Caco-2 (cell line): ENCODE data around the gene SUMF1. TPM values are rescaled to one million over a fixed set of nuclear protein-coding genes. Genes with fewer than 3 reads are reported as not detected.

Source experiments
- BruUV-seq: library from RNA; stranded (reverse); fragments of 400-500 nt; replicated peaks from 2 replicates; lab custom pipeline; 2021; lab: Mats Ljungman, UMichigan
- CTCF ChIA-PET: fragments of 300-600 bp; sonication (Branson Sonifier 250); formaldehyde crosslinking; loops from one replicate; lab custom pipeline; 2022; ENCODE audit warnings: antibody characterized with exemption; lab: Charles Lee
- POLR2A ChIA-PET: fragments of 300-600 bp; sonication (Branson Sonifier 250); formaldehyde crosslinking; loops from one replicate; lab custom pipeline; 2022; ENCODE audit warnings: antibody characterized with exemption; lab: Charles Lee
- DNase-seq, 2 experiments: peaks; one replicate each; pipeline versions ENCODE4 v3.0.0 to v3.0.0-alpha.2; 2020 to 2022
- H3K27me3 ChIP-seq: replicated peaks from 2 replicates; pipeline ENCODE4 v1.6.0; 2011; ENCODE audit warnings: low read length; ENCODE audit not compliant: control insufficient read depth, insufficient read depth
- H3K36me3 ChIP-seq: 2 replicates; pipeline ENCODE4 v1.5.1; 2011; ENCODE audit warnings: low read length; ENCODE audit not compliant: control insufficient read depth, insufficient read depth
- H3K4me1 ChIP-seq: fragments of 250-450 bp; sonication (Bioruptor Pico); 2 replicates; pipeline ENCODE4 v1.5.1; 2020; ENCODE audit warnings: mild to moderate bottlenecking
- H3K4me3 ChIP-seq: 2 replicates; pipeline ENCODE4 v1.5.1; 2011; ENCODE audit warnings: low read depth, mild to moderate bottlenecking, control low read depth, low read length
- H3K9me3 ChIP-seq: fragments of 250-450 bp; sonication (Bioruptor Pico); 2 replicates; pipeline ENCODE4 v1.5.1; 2020; ENCODE audit warnings: mild to moderate bottlenecking, moderate library complexity
- H3K27ac Mint-ChIP-seq: one replicate; pipeline ENCODE4 v1.8.0; 2022; ENCODE audit warnings: mixed read lengths; ENCODE audit not compliant: unreplicated experiment
- H3K27me3 Mint-ChIP-seq: one replicate; pipeline ENCODE4 v1.8.0; 2022; ENCODE audit warnings: mixed read lengths; ENCODE audit not compliant: insufficient read depth, unreplicated experiment
- H3K36me3 Mint-ChIP-seq: one replicate; pipeline ENCODE4 v1.8.0; 2022; ENCODE audit warnings: mild to moderate bottlenecking, mixed read lengths; ENCODE audit not compliant: insufficient read depth, unreplicated experiment
- H3K4me1 Mint-ChIP-seq: one replicate; pipeline ENCODE4 v1.8.0; 2022; ENCODE audit warnings: low read depth, mixed read lengths; ENCODE audit not compliant: unreplicated experiment
- H3K4me3 Mint-ChIP-seq: one replicate; pipeline ENCODE4 v1.8.0; 2022; ENCODE audit warnings: mild to moderate bottlenecking, moderate library complexity, mixed read lengths; ENCODE audit not compliant: unreplicated experiment
- H3K9me3 Mint-ChIP-seq: one replicate; pipeline ENCODE4 v1.8.0; 2022; ENCODE audit warnings: mixed read lengths; ENCODE audit not compliant: unreplicated experiment
- intact Hi-C: fragments of 100-400 bp; cut with micrococcal nuclease; formaldehyde crosslinking; loops from one replicate; pipeline ENCODE4 v1.10.0; 2022; ENCODE audit not compliant: unreplicated experiment
- total RNA-seq: library from RNA; stranded (reverse); gene quantifications from 2 replicates; pipeline ENCODE4 v1.2.3, GENCODE V29; 2022
- TF ChIP-seq, protein P1 (sequence below), 2 experiments: fragments of 200-600 bp in 1 of 2; IDR thresholded peaks; 1 replicate in 1 of 2; 2 replicates in 1 of 2; pipeline versions ENCODE4 v1.5.1 to v1.8.0; 2011 to 2022; ENCODE audit warnings: antibody characterized with exemption in 1 of 2, control low read depth in 1 of 2, inconsistent platforms in 1 of 2, low read depth in 1 of 2, low read length in 1 of 2, mild to moderate bottlenecking in 1 of 2, moderate library complexity in 1 of 2; ENCODE audit not compliant: insufficient read depth in 1 of 2, severe bottlenecking in 1 of 2, unreplicated experiment in 1 of 2

SUMF1 gene
- total RNA-seq, 1 experiment from 2014 or later: 24.4 TPM

DNA sequence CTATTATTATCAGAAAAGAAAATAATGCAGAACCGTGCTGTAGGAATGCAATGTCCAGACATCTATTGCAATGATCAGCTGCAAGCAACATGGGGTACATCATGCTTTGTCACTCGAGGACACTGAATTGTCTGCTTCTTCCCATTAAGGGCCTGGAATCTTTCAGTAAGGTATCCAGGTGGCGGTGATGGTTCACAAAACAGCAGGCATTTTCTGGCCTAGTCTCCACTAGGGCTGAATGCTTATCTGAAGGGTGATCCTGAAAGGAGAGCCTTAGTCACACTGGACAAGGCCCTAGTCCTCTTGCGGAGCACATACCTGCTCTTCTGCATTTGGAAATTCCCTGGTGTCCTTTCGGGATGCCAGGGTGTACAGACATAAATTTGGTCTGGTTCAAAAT, 47.3 kb upstream of the SUMF1 start:
- intact Hi-C loops: no loop called here
- DNase-seq: no peak
- BruUV-seq: no TSS peak
- Histone ChIP-seq H3K36me3 (no peaks in the 10 kb centered on the region), H3K9me3 (no peaks in the 10 kb centered on the region), H3K4me1 (no peaks in the 10 kb centered on the region), H3K4me3 (no peak overlapping the region), H3K27me3 (no peaks in the 10 kb centered on the region)
- H3K27me3 Mint-ChIP-seq: no peaks in the 10 kb centered on the region
- no peaks in the 10 kb centered on the region for H3K9me3 Mint-ChIP-seq
- no peaks in the 10 kb centered on the region for H3K36me3 Mint-ChIP-seq
- POLR2A ChIA-PET: no interaction called here
- TF ChIP-seq, protein P1, sequence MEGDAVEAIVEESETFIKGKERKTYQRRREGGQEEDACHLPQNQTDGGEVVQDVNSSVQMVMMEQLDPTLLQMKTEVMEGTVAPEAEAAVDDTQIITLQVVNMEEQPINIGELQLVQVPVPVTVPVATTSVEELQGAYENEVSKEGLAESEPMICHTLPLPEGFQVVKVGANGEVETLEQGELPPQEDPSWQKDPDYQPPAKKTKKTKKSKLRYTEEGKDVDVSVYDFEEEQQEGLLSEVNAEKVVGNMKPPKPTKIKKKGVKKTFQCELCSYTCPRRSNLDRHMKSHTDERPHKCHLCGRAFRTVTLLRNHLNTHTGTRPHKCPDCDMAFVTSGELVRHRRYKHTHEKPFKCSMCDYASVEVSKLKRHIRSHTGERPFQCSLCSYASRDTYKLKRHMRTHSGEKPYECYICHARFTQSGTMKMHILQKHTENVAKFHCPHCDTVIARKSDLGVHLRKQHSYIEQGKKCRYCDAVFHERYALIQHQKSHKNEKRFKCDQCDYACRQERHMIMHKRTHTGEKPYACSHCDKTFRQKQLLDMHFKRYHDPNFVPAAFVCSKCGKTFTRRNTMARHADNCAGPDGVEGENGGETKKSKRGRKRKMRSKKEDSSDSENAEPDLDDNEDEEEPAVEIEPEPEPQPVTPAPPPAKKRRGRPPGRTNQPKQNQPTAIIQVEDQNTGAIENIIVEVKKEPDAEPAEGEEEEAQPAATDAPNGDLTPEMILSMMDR (IDR thresholded peaks at IDR 0.05; ENCODE audit: insufficient read depth in 1 of 2, low read depth in 1 of 2, low read length in 1 of 2, severe bottlenecking in 1 of 2, unreplicated experiment in 1 of 2): no peak
- H3K4me1 Mint-ChIP-seq: no peaks in the 10 kb centered on the region
- H3K4me3 Mint-ChIP-seq: no peak overlapping the region
- CTCF ChIA-PET: no interaction called here
- H3K27ac Mint-ChIP-seq: no peak overlapping the region

DNA sequence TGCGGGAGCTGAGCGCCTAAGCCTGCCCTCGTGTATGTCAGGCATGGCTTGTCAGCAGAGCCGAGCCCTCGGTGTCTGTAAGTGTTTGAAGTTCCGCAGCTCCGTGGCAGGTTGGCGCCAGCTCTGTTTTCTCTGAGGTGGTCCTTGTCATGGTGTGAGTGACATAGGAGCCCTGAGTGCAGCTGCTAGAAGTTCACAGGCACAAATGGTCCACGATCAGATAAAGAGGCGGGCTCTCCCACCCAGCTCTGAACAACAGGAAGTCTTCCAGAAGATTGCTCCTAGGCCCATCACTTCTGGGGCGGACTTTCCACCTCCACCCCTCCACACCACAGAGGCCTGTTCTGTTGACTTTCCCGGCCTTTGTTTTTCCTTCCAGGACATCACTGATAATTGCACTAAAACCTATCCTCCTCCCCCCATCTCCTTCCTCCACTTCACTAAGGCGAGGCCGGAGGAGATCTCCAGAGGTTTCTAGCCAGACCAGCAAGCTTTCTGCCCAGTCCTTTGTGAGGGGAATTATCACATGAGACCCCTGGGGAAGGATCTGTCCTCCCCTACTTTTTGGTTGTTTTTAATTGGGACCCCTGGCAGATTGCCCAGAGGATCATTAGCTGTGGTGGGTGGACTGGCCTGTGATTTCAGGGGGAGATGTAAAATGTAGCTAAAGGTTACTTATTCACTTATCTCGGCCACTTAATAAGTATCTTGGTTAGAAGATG, 46.0 kb upstream of the SUMF1 start:
- POLR2A ChIA-PET: no interaction called here
- no TSS peak for BruUV-seq
- DNase-seq: no peak
- no peaks in the 10 kb centered on the region for H3K4me1 ChIP-seq
- Mint-ChIP-seq H3K4me3 (no peak overlapping the region), H3K9me3 (no peaks in the 10 kb centered on the region), H3K4me1 (no peaks in the 10 kb centered on the region), H3K27me3 (no peaks in the 10 kb centered on the region), H3K27ac (no peak overlapping the region), H3K36me3 (no peaks in the 10 kb centered on the region)
- no peaks in the 10 kb centered on the region for H3K36me3 ChIP-seq
- no peaks in the 10 kb centered on the region for H3K9me3 ChIP-seq
- TF ChIP-seq, protein P1 (IDR thresholded peaks at IDR 0.05; ENCODE audit: insufficient read depth in 1 of 2, low read depth in 1 of 2, low read length in 1 of 2, severe bottlenecking in 1 of 2, unreplicated experiment in 1 of 2): no peak
- intact Hi-C loops: no loop called here
- H3K27me3 ChIP-seq: no peaks in the 10 kb centered on the region
- CTCF ChIA-PET: interaction anchor here (0.6 kb wide), 1 partner anchor 511 kb away, joined by 3 read pairs; no protein-coding TSS in a partner anchor
- H3K4me3 ChIP-seq: no peak overlapping the region

GRCh38 chr3:4511491-4512262, 44.6 kb upstream of the SUMF1 start:
- Mint-ChIP-seq H3K36me3 (no peaks in the 10 kb centered on the region), H3K4me3 (no peak overlapping the region), H3K9me3 (no peaks in the 10 kb centered on the region), H3K27ac (no peak overlapping the region), H3K4me1 (no peaks in the 10 kb centered on the region), H3K27me3 (no peaks in the 10 kb centered on the region)
- ChIA-PET POLR2A (interaction anchor here (1.1 kb wide), 1 partner anchor 19 kb away, joined by 6 read pairs; the partner anchor contains the start of gene ITPR1), CTCF (no interaction called here)
- no peaks in the 10 kb centered on the region for H3K4me1 ChIP-seq
- H3K27me3 ChIP-seq: no peaks in the 10 kb centered on the region
- intact Hi-C loops: no loop called here
- H3K9me3 ChIP-seq: no peaks in the 10 kb centered on the region
- TF ChIP-seq, protein P1 (IDR thresholded peaks at IDR 0.05; ENCODE audit: insufficient read depth in 1 of 2, low read depth in 1 of 2, low read length in 1 of 2, severe bottlenecking in 1 of 2, unreplicated experiment in 1 of 2): no peak
- H3K4me3 ChIP-seq: no peak overlapping the region
- BruUV-seq: no TSS peak
- H3K36me3 ChIP-seq: no peaks in the 10 kb centered on the region
- DNase-seq: no peak
